Astrocyte of the cerebellum (primary cell): ENCODE data around the gene COA5.

Source experiments
- DNase-seq: peaks from one replicate; pipeline ENCODE4 v3.0.0-alpha.2; 2011; ENCODE audit warnings: low read depth
- H3K4me3 ChIP-seq: 2 replicates; pipeline ENCODE4 v1.5.1; 2011; ENCODE audit warnings: mild to moderate bottlenecking, low read depth, low read length, moderate library complexity
- CTCF ChIP-seq: IDR thresholded peaks from 2 replicates; pipeline ENCODE4 v1.5.1; 2012; ENCODE audit warnings: low read length, low read depth, moderate library complexity, mild to moderate bottlenecking; ENCODE audit errors: missing control alignments
- in situ Hi-C: cut with HindIII; loops from 2 replicates; pipeline ENCODE4 v1.10.0; 2017; ENCODE audit warnings: low sequenced_read_pairs

Gene COA5

GRCh38 chr2:98649135-98649991 is 41.1 kb upstream of the COA5 start:
- DNase-seq = peak; percentile 61
- no peak overlapping the region for H3K4me3 ChIP-seq
- TF ChIP-seq CTCF = peak; percentile 100
- in situ Hi-C loops = no loop called here

GRCh38 chr2:98648451-98648850 is 40.1 kb upstream of the COA5 start:
- no peak for DNase-seq
- in situ Hi-C loops = no loop called here
- no peak overlapping the region for H3K4me3 ChIP-seq
- TF ChIP-seq CTCF = no peak

GRCh38 chr2:98647636-98648035 is 39.3 kb upstream of the COA5 start:
- no peak for DNase-seq
- TF ChIP-seq CTCF = no peak
- in situ Hi-C loops = no loop called here

GRCh38 chr2:98643496-98644100 is 35.3 kb upstream of the COA5 start:
- no peak overlapping the region for H3K4me3 ChIP-seq
- no peak for TF ChIP-seq CTCF
- DNase-seq = no peak
- in situ Hi-C loops = no loop called here

More at GRCh38 chr2:98647636-98648035, 39.3 kb upstream of the COA5 start:
- H3K4me3 ChIP-seq = no peak overlapping the region

GRCh38 chr2:98637401-98638147 is 29.3 kb upstream of the COA5 start:
- in situ Hi-C loops = no loop called here
- H3K4me3 ChIP-seq = no peak overlapping the region

More at GRCh38 chr2:98637401-98638147, 29.3 kb upstream of the COA5 start:
- no peak for DNase-seq
- no peak for TF ChIP-seq CTCF
